Measurements from ENCODE around the gene TRIM72.
"Not testable (repeated sequence)": the region's sequence is repeated elsewhere in the genome, so short reads cannot be mapped to it uniquely, and the experiment has no call there.

TRIM72 gene

GRCh38 chr16:31268891-31269290, 55.0 kb downstream of the TRIM72 start:
- TF ChIP-seq CTCF (conservative IDR thresholded peaks at IDR 0.05), result no peak
- H3K27ac ChIP-seq, result no peak overlapping the region

GRCh38 chr16:31269541-31269940, 55.6 kb downstream of the TRIM72 start:
- TF ChIP-seq CTCF (conservative IDR thresholded peaks at IDR 0.05), result no peak
- no peak overlapping the region for H3K27ac ChIP-seq

GRCh38 chr16:31269973-31270372, 56.1 kb downstream of the TRIM72 start:
- not testable (repeated sequence) for H3K27ac ChIP-seq

GRCh38 chr16:31270795-31271194, 56.9 kb downstream of the TRIM72 start:
- no peak overlapping the region for H3K27ac ChIP-seq
- no peak for TF ChIP-seq CTCF (conservative IDR thresholded peaks at IDR 0.05)

GRCh38 chr16:31271621-31272190, 57.8 kb downstream of the TRIM72 start:
- H3K27ac ChIP-seq, result no peak overlapping the region

GRCh38 chr16:31273187-31273586, 59.3 kb downstream of the TRIM72 start:
- no peak for TF ChIP-seq CTCF (conservative IDR thresholded peaks at IDR 0.05)
- H3K27ac ChIP-seq, result no peak overlapping the region

More at GRCh38 chr16:31271621-31272190, 57.8 kb downstream of the TRIM72 start:
- no peak for TF ChIP-seq CTCF (conservative IDR thresholded peaks at IDR 0.05)

GRCh38 chr16:31273676-31274075, 59.8 kb downstream of the TRIM72 start:
- no peak for TF ChIP-seq CTCF (conservative IDR thresholded peaks at IDR 0.05)
- no peak overlapping the region for H3K27ac ChIP-seq

- no peak for TF ChIP-seq CTCF (conservative IDR thresholded peaks at IDR 0.05)
- no peak overlapping the region for H3K27ac ChIP-seq
Measured at GRCh38 chr16:31274831-31275816, 61.2 kb downstream of the TRIM72 start.

Data from VCaP (cell line).